ENCODE data around the gene PAWR.
"Not testable (repeated sequence)": the region's sequence is repeated elsewhere in the genome, so short reads cannot be mapped to it uniquely, and the experiment has no call there.

The PAWR gene

DNA sequence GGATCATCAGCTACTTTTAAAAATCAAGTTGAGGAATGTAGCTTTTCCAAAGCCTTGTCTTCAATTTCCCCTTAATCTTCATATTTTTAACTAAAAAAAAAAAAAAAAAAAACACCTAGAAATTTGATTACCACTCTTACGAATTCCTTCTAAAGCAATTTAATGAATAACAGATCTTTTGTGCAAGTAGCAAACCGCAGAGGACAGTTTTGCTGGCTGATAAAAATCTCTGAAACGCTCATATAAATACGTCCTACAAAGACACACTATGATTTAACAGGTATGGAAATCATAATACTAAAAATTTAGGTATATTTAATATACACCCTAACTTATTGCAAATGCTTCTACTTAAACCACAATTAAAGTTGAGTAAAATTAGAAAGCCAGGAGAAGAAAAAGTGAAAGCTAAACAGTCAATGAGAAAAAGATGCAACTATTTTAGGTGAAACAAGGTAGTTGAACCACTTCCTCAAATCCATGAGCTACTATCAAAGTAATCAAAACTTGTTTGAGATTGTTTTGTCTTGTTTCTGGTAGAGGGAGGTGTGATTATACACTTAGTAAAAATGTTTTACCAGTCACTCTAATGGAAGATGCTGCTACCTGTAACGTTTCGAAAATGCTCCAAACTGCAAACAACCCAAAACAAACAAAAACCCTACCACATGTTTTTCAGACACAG, 2.2 kb downstream of the PAWR start:
- DNase-seq (ENCODE audit: low read depth, low spot score), result no peak
- H3K4me3 ChIP-seq (ENCODE audit: low read length), result peak overlapping the region; percentile 69

GRCh38 chr12:79687711-79688260, 3.0 kb downstream of the PAWR start:
- DNase-seq (ENCODE audit: low read depth, low spot score), result no peak
- H3K4me3 ChIP-seq (ENCODE audit: low read length), result peak overlapping the region; percentile 69; the same call in 1 of the 2 replicates

- no peak overlapping the region for H3K4me3 ChIP-seq (ENCODE audit: low read length)
- DNase-seq (ENCODE audit: low read depth, low spot score), result no peak
Measured at GRCh38 chr12:79686171-79686570, 4.6 kb downstream of the PAWR start.

DNA sequence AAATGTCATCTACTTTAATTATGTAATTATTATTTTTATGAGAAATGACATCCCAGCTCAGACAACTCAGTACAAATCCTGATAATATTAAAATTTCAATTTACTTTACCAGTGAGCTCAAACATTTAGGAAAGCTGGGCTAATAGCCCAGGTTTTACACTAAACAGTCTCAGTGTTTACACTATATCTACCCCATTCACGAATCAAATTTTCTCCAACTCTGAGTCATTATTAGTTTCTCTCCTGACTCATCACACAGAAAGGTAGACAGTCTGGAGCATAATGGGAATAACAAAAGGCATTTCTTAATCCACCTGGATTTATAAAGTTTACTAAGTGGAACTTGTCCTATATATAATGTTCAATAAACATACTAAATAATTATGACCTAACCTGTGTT, 5.7 kb downstream of the PAWR start:
- no peak overlapping the region for H3K4me3 ChIP-seq (ENCODE audit: low read length)
- DNase-seq (ENCODE audit: low read depth, low spot score), result no peak

DNA sequence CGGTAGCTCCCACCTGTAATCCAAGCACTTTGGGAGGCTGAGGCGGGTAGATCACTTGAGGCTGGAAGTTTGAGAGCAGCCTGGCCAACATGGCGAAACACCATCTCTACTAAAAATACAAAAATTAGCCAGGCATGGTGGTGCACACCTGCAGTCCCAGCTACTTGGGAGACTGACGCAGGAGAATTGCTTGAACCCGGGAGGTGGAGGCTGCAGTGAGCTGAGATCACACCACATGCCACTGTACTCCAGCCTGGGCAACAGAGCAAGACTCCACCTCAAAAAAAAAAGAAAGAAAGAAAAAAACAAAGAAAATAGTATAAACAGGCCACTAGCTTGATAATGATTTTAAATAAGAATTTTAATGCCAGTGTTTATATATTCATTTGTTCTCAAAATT, 6.4 kb downstream of the PAWR start:
- H3K4me3 ChIP-seq (ENCODE audit: low read length); DNase-seq (ENCODE audit: low read depth, low spot score): not testable (repeated sequence)

DNA sequence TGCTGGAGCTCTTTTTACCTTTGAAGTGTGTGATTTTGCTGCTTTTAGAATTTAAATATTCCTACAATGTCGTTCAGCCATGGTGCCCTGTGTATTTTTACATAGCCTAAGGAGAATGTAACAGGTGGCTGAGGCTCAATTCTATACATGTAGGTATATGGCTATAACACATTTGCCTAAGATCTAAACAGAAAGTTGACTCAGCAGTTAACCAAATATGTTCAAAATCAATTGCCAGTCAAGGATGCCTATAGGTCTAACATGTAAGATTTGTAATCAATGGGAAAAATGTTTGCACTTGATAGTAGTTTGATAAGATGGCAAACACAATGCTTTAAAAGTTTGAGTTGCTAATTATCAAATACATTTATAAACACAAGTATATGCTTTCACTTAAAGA, 8.2 kb downstream of the PAWR start:
- DNase-seq (ENCODE audit: low read depth, low spot score), result no peak
- no peak overlapping the region for H3K4me3 ChIP-seq (ENCODE audit: low read length)

DNA sequence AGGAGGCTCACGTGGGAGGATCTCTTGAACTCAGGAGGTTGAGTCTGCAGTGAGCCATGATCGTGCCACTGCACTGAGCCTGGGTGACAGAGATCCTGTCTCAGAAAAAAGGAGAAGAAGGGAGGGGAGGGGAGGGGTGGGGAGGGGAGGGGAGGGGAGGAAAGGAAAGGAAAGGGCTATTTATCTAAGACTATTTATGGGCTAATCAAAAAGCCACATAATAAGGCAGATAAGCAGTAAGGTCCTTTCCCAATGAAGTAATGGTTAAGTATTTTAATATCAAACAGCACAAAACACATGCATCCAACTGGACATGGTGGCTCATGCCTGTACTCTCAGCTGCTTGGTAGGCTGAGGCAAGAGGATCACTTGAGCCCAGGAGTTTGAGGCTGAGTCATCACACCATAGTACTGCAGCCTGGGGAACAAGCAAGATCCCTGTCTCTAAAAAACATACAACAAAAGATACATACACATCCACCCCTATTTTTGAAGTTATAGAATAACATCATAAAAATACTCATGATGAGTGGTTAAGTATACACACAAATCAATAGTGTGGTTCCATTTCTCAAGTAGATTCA, 9.7 kb downstream of the PAWR start:
- no peak for DNase-seq (ENCODE audit: low read depth, low spot score)
- no peak overlapping the region for H3K4me3 ChIP-seq (ENCODE audit: low read length)

GRCh38 chr12:79680051-79680450, 10.7 kb downstream of the PAWR start:
- H3K4me3 ChIP-seq (ENCODE audit: low read length), result no peak overlapping the region
- DNase-seq (ENCODE audit: low read depth, low spot score), result no peak

DNA sequence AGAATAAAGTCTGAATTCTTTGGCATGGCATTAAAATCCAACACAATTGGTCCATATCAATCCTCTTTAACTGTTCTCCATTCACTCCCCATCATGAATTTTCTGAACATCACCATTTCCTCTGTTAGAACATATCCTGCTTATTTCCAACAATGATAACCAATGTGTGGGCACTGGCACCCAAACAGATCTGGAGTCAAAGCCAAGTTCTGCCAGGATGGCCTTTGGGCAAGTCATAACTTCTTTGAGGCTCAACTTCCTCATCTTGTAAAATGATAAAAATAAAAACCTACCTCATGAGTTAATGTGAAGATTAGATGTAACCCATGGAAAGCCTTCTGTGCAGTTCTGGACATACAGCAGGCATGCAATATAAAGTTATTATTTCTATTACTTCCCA, 12.5 kb downstream of the PAWR start:
- DNase-seq (ENCODE audit: low read depth, low spot score), result no peak
- no peak overlapping the region for H3K4me3 ChIP-seq (ENCODE audit: low read length)

- DNase-seq (ENCODE audit: low read depth, low spot score), result no peak
- H3K4me3 ChIP-seq (ENCODE audit: low read length), result no peak overlapping the region
Measured at GRCh38 chr12:79677672-79678071, 13.1 kb downstream of the PAWR start.

DNA sequence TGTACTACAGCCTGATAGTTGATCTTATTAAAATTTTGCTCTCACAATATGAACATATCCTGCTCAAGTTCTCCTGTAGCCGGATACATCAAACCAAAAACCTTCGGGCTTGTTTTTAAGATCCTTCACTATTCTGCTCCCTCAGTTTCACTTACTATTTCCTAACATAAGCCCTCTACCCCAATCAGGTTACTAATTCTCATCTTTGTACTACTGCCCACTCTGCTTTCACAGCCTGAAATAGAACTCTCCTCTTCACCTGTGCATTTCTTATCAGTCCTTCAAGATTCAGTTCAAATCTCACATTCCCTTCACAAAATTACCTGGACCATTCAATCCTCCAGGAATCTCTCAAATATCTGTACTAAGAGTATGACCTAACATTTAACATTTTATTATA, 14.2 kb downstream of the PAWR start:
- H3K4me3 ChIP-seq (ENCODE audit: low read length), result no peak overlapping the region
- DNase-seq (ENCODE audit: low read depth, low spot score), result no peak

- H3K4me3 ChIP-seq (ENCODE audit: low read length), result no peak overlapping the region
- DNase-seq (ENCODE audit: low read depth, low spot score), result no peak
Measured at GRCh38 chr12:79674629-79675028, 16.1 kb downstream of the PAWR start.

GRCh38 chr12:79673354-79673753, 17.4 kb downstream of the PAWR start:
- DNase-seq (ENCODE audit: low read depth, low spot score), result no peak

GRCh38 chr12:79668113-79668512, 22.7 kb downstream of the PAWR start:
- DNase-seq (ENCODE audit: low read depth, low spot score), result no peak
- H3K4me3 ChIP-seq (ENCODE audit: low read length), result no peak overlapping the region

More at GRCh38 chr12:79673354-79673753, 17.4 kb downstream of the PAWR start:
- H3K4me3 ChIP-seq (ENCODE audit: low read length), result no peak overlapping the region

DNA sequence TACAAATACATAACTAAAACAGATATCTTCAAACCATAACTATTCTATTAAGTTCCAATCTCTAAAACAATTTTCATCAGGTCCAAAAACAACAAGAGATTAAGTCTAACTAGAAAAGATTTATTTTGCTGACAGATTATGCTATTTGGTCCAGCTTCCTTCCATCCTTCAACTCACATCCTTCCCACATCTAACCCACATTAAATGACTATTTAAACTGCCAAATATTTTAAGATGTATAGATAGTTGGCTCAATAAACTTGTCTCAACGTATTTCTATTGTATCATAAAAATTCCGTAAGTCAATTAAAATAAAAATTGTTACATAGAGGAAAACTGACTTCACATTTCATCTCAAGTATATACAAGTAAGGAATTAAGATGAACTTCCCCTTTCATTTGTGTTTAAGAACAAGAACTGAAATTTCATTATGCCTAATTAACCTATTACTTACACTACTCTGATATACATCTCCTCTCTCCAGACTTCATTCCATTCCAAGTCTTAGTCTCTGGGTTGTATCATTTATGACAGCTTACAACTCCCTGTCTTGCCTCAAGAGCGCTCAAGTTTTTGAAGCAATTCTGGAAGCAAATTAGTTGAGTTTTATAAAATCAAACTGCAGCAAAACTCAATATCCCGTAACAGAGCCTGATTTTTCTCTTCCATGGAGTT, 25.4 kb downstream of the PAWR start:
- H3K4me3 ChIP-seq (ENCODE audit: low read length), result no peak overlapping the region
- no peak for DNase-seq (ENCODE audit: low read depth, low spot score)

GRCh38 chr12:79664518-79664917, 26.2 kb downstream of the PAWR start:
- no peak overlapping the region for H3K4me3 ChIP-seq (ENCODE audit: low read length)
- no peak for DNase-seq (ENCODE audit: low read depth, low spot score)

GRCh38 chr12:79662046-79662811, 28.5 kb downstream of the PAWR start:
- H3K4me3 ChIP-seq (ENCODE audit: low read length), result no peak overlapping the region
- DNase-seq (ENCODE audit: low read depth, low spot score), result peak; percentile 2

DNA sequence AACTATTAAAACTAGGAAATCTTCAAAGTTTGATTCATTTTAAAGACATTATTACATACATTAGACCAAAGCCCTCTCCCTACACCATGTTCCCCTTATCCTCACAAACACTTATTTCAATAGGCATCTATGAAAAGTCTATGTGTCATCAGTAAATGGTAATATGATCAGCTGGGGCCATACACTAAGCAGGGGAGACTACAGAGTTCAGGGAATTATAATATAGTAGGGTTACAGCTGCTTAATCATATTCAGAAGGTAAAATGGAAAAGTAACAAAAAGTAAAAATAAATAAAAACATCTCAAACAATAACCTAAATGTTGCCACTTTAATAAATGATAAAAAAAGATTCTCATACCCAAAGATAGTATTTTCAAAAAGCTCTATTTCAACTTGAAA, 29.1 kb downstream of the PAWR start:
- H3K4me3 ChIP-seq (ENCODE audit: low read length), result no peak overlapping the region
- DNase-seq (ENCODE audit: low read depth, low spot score), result no peak

GRCh38 chr12:79659961-79660431, 30.8 kb downstream of the PAWR start:
- H3K4me3 ChIP-seq (ENCODE audit: low read length), result no peak overlapping the region
- no peak for DNase-seq (ENCODE audit: low read depth, low spot score)
